ENCODE measurements around the gene RAB9B.
"Not testable (repeated sequence)": the region's sequence is repeated elsewhere in the genome, so short reads cannot be mapped to it uniquely, and the experiment has no call there.

Gene RAB9B

GRCh38 chrX:103831803-103832544 lies at the start of gene RAB9B:
TSS of gene RAB9B (minus strand) at chrX:103832257. CDS start at chrX:103825784, 6,473 bp downstream.
- DNase-seq (ENCODE audit: low spot score), result peak; percentile 67

GRCh38 chrX:103879339-103879738 lies 47.3 kb upstream of the RAB9B start:
- no peak for DNase-seq (ENCODE audit: low spot score)

GRCh38 chrX:103878466-103879122 lies 46.5 kb upstream of the RAB9B start:
- DNase-seq (ENCODE audit: low spot score), result peak; percentile 11

- no peak for DNase-seq (ENCODE audit: low spot score)
These were observed 45.5 kb upstream of the RAB9B start for GRCh38 chrX:103877571-103877970.

GRCh38 chrX:103864886-103865534 lies 33.0 kb upstream of the RAB9B start:
- DNase-seq (ENCODE audit: low spot score), result no peak

- DNase-seq (ENCODE audit: low spot score), result no peak
These were observed 32.1 kb upstream of the RAB9B start for GRCh38 chrX:103864149-103864548.

GRCh38 chrX:103861200-103861599 lies 29.1 kb upstream of the RAB9B start:
- no peak for DNase-seq (ENCODE audit: low spot score)

- no peak for DNase-seq (ENCODE audit: low spot score)
These were observed 17.5 kb upstream of the RAB9B start for GRCh38 chrX:103849558-103849957.

GRCh38 chrX:103847174-103847870 lies 15.3 kb upstream of the RAB9B start:
- DNase-seq (ENCODE audit: low spot score), result no peak

- peak; percentile 19 for DNase-seq (ENCODE audit: low spot score)
These were observed 14.3 kb upstream of the RAB9B start for GRCh38 chrX:103846386-103846785.

GRCh38 chrX:103845165-103845653 lies 13.2 kb upstream of the RAB9B start:
- peak; percentile 57 for DNase-seq (ENCODE audit: low spot score)

- DNase-seq (ENCODE audit: low spot score), result no peak
These were observed 7.3 kb upstream of the RAB9B start for GRCh38 chrX:103839404-103839803.

- DNase-seq (ENCODE audit: low spot score), result no peak
These were observed 685 bp downstream of the RAB9B start for GRCh38 chrX:103831342-103831802.

- DNase-seq (ENCODE audit: low spot score), result no peak
These were observed 1.2 kb downstream of the RAB9B start for GRCh38 chrX:103830848-103831247.

- DNase-seq (ENCODE audit: low spot score), result no peak
These were observed 3.5 kb downstream of the RAB9B start for GRCh38 chrX:103828529-103828928.

GRCh38 chrX:103825881-103826280 lies 6.2 kb downstream of the RAB9B start:
- no peak for DNase-seq (ENCODE audit: low spot score)

- DNase-seq (ENCODE audit: low spot score), result no peak
These were observed 8.5 kb downstream of the RAB9B start for GRCh38 chrX:103823591-103823990.

- DNase-seq (ENCODE audit: low spot score), result not testable (repeated sequence)
These were observed 11.3 kb downstream of the RAB9B start for GRCh38 chrX:103820802-103821201.

- no peak for DNase-seq (ENCODE audit: low spot score)
These were observed 13.0 kb downstream of the RAB9B start for GRCh38 chrX:103818842-103819619.

- peak; percentile 41 for DNase-seq (ENCODE audit: low spot score)
These were observed 14.6 kb downstream of the RAB9B start for GRCh38 chrX:103817502-103817901.

GRCh38 chrX:103817101-103817500 lies 15.0 kb downstream of the RAB9B start:
- DNase-seq (ENCODE audit: low spot score), result not testable (repeated sequence)

All from SW480 (cell line).